H54 (cell line): Measurements from ENCODE around the gene SATB2.

Experiments used
- DNase-seq: peaks from one replicate; pipeline ENCODE4 v3.0.0; 2011; ENCODE audit warnings: low spot score, mixed read lengths; ENCODE audit not compliant: insufficient read length
- FAIRE-seq: peaks from 3 replicates; lab custom pipeline; 2011; peaks lifted over from hg19 to GRCh38; lab: Jason Lieb, UNC
- POLR2A ChIP-seq: IDR thresholded peaks from 2 replicates; pipeline ENCODE4 v1.6.1; 2011; ENCODE audit warnings: low read depth, mild to moderate bottlenecking, low read length

Gene SATB2

DNA sequence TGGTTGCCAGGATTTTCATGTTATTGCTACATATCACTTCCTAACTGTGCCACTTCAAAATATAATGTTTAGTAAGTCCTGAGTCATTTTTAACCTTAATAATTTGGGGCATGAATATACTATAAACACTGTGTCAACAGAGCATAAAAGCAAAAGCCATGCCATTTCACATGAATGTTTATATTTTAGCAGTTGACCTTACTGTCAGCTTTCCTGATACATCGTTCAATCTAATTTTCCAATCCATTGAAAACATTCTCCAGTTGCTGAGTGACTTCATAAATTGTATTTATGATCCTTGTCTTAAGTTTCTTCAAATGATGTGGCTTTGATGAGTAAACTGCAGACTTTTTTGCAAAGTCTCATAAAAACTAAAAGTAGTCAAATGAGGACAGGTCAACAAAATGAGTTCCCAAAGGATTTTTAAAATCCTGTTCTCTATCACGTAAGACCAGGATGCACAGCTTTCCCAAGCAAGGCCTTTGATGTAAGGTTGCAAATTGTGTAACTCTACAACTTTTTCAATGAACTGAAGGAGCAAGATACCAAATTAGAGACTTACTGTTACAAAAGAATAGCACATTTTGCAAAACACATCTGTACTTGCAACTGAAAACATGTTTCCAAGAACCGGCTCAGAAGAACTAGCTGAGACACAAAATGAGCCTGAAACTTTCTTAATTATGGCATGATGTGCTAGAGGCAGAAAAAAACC is 117.7 kb downstream of the SATB2 start:
- DNase-seq (no peak), FAIRE-seq (no peak)
- TF ChIP-seq POLR2A = no peak

DNA sequence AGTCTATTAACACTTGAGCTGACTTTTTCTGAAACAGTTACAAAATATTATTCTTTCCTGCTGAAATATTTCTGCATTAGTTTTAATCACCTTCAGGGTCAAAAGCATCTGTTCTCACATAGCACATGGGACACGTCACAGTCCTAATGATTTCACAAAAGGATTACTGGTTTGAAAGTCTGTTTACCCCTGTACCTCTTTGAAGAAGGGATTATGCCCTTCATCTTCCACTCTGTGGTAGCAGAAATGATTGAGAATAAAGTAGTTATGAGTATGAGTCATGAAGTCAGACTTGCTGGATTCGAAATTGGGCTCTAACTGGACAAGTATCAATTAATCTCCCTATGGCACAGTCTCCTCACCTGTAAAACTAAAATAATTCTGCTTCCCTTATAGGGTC is 121.2 kb downstream of the SATB2 start:
- FAIRE-seq = peak; percentile 75
- no peak for TF ChIP-seq POLR2A
- DNase-seq = no peak

DNA sequence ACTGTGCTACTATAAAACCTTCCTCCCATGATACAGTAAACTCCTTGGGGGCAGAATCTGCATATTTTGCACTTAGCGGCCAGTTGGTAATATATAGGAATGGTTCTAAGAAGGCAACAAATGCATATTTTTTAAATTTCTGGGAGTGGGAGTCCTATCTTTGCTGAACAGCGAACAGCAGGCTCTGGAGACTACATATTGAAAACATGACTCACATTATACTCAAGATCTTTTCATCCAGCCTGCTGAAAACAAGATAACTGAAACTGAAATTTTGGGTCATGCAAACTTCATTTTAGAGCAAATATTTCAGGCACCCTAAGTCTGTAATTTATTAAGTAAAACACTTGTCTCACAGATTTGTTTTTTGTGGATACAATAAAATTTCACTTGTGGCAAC is 122.2 kb downstream of the SATB2 start:
- TF ChIP-seq POLR2A = no peak
- FAIRE-seq (no peak), DNase-seq (no peak)

DNA sequence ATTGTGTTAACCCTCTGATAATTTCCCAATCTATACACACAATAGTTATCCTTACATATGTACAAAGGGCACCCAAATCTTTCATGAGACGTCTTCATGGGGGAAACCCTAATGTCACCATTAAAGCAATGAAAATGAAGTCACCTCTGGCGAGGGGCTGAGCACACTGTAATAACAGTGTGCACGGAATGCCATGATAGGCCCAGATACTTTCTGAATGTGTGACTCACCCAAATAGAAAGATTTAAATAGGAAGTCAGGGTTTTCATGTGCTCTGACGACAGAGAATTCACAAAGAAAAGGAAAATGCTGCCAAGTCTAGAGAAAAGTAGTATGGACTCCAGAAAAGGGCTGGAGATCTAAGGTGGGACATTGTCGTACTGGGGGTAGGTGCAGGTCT is 128.3 kb downstream of the SATB2 start:
- TF ChIP-seq POLR2A = no peak
- FAIRE-seq = no peak
- DNase-seq = no peak

DNA sequence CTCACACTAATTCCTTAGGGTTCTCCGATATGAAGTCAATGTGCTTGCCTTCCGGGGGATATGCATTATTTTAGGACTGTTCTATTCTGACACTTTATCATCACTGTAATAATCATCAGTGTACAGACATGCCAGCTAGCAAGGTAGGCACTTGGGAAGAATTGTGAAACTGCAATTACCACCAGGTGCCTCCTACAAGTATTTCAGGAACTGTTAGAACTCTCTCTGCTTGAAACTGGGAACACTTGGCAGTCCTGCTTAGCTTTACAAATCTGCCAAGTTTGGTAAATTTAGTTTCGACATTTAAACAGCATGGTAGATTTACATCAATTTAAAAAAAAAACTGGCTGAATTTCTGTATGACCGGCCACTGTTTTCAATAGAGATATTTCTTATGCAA is 128.7 kb downstream of the SATB2 start:
- no peak for TF ChIP-seq POLR2A
- no peak for FAIRE-seq
- no peak for DNase-seq

DNA sequence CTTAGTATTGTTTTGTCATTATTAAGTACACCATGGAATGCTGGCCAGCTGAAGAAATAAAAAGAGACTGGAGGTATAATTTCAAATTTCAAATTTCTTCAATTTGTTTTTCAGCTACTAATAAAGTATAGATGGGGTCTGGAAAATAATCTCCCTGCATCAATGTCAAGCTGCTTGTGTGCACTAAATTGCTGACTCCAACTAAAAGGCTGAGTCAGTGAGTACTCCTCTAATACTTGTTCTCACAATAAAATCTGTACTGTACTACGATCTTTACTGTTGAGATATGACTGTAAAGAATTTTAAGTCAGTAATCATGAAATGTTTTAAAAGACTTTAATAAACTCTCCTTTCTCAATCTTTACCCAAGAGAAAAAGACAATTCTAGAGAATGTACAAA is 131.9 kb downstream of the SATB2 start:
- FAIRE-seq = no peak
- no peak for TF ChIP-seq POLR2A
- no peak for DNase-seq

DNA sequence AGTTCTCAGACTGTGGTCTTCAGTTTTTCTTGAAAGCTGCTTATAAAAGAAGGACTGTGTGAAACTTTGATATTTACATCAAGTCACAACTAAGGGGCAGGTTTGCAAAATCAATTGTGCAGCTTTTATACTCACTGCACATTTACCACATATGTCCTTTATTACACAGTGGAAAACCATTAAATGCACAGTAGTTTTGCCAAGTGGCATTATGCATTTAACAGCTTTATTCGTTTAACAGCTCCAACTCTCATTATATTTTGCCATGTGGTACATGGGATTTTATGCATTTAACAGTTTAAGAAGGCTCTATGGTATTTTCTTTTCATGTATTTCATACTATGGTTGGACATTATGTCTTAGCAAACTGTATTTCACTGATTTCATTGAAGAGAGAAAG is 135.6 kb downstream of the SATB2 start:
- FAIRE-seq (no peak), DNase-seq (no peak)
- TF ChIP-seq POLR2A = no peak

DNA sequence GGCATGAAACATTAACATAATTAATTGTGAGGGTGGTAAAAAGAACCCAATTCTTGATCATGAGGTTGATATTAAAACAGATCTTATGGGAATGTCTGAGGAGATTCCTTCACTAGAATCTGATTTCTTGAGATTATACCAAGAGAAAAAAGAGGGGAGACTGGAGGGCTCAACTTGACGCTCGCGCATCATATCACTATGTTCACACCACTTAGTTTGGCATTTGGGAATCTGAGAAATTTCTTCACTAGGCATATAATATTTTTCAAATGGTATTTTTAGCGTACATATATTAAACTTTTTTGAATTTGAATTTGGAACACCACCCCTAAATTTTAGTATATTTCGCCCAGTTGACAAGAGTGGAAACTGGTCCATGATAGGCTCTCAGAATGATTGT is 140.1 kb downstream of the SATB2 start:
- FAIRE-seq (no peak), DNase-seq (no peak)
- TF ChIP-seq POLR2A = no peak

DNA sequence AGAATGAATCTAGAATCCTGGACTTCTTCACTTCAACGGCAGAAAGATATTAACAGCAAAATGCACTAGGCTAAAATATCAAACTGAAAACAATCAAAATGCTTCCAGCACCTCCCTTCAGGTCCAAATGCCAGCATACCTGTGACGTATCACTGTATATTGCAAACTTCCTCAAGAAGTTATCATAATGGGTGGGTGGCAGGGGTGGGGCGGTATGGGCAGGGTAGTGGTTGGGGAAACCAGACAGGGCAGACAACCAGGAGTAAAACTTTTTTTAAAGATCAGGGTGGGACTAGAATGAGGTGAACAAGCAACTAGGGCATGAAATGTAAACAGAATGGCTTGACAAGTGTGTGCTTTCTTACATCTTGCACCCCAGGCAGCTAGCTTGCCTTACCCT is 140.9 kb downstream of the SATB2 start:
- DNase-seq (no peak), FAIRE-seq (no peak)
- TF ChIP-seq POLR2A = no peak

DNA sequence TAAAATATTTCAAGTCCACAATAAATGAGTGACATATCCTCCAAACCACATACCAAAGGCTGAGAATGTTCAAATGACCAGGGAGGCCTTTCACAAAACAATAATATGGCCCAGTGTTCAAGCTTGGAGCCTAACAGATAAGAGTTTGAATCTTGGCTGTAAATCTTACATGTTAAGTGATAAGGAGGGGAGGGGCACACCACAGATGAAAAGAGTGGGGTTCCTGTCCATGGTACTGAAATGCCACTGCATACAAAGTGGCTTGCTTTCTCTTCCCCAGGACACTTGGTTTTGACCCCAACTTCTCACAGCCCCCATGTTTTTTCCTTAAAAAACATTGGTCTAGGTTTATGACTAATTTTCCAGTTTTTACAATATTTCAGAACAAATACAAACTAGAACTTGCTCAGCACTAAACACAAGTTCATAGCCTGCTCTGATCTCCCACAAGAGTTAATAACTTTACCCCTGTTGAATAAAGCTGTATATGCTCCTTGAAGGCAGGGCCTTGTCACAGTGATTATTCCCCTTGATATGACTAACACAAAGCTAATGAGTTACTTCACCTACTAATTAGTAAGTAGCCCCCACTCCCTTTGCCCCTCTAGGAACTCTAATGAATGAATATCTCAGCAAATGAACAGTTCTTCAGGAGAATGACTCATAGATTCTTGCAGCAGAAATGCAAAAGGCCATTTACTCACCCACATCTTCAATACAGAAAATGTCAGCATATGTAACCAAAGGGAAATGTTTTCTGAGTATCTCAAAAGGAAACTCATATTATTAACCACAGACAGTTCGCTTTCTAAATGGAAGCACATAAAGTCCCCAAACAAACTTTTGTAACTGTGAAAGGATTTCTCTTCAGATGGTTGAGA is 142.2 kb downstream of the SATB2 start:
- no peak for DNase-seq
- no peak for TF ChIP-seq POLR2A
- no peak for FAIRE-seq

DNA sequence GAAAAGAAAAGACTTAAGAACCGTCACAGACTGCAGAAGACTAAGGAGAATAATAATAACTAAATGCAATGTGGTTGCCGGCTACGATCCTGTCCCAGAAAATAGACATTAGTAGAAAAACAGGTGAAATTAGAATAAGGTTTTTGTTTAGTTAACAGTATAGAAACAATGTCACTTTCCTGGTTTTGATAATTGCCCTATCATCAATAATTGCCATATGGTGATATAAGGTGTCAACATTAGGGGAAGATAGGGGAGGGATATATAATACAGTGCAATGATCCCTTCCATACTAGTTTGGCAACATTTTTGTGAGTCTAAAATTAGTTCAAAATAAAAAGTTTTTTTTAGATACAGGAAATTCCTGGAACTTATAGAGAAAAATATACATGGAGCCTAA is 144.8 kb downstream of the SATB2 start:
- TF ChIP-seq POLR2A = no peak
- no peak for DNase-seq
- FAIRE-seq = no peak

DNA sequence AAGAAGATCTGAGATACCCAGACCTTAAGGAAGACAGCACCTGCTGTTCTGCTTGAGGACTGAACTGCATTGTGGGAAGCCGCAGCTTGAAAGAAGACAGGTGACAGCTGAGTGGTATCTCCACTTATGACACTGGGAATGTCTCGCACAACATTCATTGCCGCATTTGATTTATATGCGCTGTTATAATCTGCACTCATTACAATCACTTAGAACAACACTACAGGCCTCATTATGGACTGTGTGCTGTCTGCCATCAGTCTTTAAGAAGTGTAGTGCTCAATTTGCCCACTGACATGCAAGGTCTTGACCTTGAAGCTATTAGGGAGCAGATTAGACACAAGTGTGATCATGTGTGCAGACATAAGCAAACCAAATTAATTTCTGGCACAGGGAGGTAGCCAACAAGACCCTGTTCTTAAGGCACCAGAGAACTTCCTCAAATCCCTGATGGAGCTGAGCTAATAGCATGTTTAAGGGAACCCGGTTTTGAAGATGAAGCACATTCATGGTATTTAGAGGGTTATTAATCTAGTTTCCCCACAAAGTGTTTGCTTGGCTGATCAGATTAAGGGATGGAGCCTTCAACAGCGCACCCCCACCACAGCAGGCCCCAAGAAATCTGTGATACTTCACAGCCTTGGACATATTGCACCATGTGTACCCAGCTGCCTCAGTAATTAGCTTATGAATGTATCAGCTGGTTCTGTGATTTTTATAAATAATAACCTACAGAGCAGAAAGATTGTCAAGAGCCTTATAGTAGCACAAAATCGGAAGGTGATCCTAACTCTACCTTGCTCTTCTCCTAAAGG is 146.8 kb downstream of the SATB2 start:
- TF ChIP-seq POLR2A = no peak
- FAIRE-seq (peak; percentile 11), DNase-seq (no peak)

DNA sequence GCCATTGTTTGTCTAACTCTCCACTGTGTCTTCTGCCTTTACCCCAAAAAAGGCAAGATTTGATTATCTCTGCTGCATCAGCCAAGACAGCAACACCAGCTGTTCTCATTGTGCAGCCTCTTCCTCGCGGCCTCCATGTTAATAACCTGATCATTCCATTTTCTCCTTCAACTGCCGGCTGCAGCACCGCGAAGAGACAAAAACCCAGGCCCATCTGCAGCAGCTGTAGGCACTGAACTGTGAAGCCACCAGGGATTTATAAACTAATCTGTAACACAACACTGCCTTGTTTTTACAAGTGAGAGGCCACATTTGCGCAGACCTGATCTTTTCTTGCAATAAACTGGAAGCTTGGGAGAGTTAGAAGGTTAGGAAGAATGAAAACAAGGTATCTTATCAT is 147.8 kb downstream of the SATB2 start:
- DNase-seq = no peak
- no peak for TF ChIP-seq POLR2A
- FAIRE-seq = no peak

DNA sequence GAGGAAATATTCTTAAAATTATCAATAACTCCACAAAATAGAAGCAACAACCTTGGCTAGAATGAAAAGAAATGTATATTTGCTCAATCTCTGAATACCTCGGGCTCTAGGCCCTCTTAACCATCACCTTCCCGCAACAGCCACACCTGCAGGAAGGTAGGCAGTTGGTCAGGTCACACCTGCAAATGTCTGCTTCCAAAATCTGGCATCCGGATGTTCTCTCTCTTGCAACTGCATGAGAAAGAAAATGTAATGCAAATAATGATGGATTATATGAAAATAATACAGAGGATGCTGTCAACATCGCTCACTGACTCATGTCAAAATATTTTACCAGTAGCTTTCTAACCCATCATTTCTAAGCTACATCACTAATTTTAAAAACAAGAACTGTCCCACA is 148.3 kb downstream of the SATB2 start:
- no peak for FAIRE-seq
- no peak for TF ChIP-seq POLR2A

More for the DNA sequence above, 148.3 kb downstream of the SATB2 start:
- no peak for DNase-seq
